Measurements from ENCODE around the gene SETMAR.
"Not testable (repeated sequence)": the region's sequence is repeated elsewhere in the genome, so short reads cannot be mapped to it uniquely, and the experiment has no call there.

Gene SETMAR

GRCh38 chr3:4329806-4330205 is 26.6 kb downstream of the SETMAR start:
- H3K4me1 Mint-ChIP-seq (ENCODE audit: low read depth); H3K36me3 Mint-ChIP-seq (ENCODE audit: low read depth); H3K4me3 Mint-ChIP-seq; H3K27me3 Mint-ChIP-seq (ENCODE audit: low read depth); H3K27ac Mint-ChIP-seq: not testable (repeated sequence)
- peaks cover 16% of the 10 kb centered on the region for H3K9me3 Mint-ChIP-seq

GRCh38 chr3:4332111-4332510 is 28.9 kb downstream of the SETMAR start:
- Mint-ChIP-seq H3K4me3 (no peak overlapping the region), H3K9me3 (peaks cover 16% of the 10 kb centered on the region), H3K27ac (no peak overlapping the region)

GRCh38 chr3:4332574-4332973 is 29.4 kb downstream of the SETMAR start:
- Mint-ChIP-seq H3K4me3 (no peak overlapping the region), H3K4me1 (ENCODE audit: low read depth) (no peaks in the 10 kb centered on the region), H3K27ac (no peak overlapping the region), H3K36me3 (ENCODE audit: low read depth) (peaks cover 7% of the 10 kb centered on the region), H3K27me3 (ENCODE audit: low read depth) (peaks cover 11% of the 10 kb centered on the region), H3K9me3 (peaks cover 16% of the 10 kb centered on the region)

More at GRCh38 chr3:4332111-4332510, 28.9 kb downstream of the SETMAR start:
- Mint-ChIP-seq H3K36me3 (ENCODE audit: low read depth) (peaks cover 7% of the 10 kb centered on the region), H3K4me1 (ENCODE audit: low read depth) (no peaks in the 10 kb centered on the region), H3K27me3 (ENCODE audit: low read depth) (peaks cover 6% of the 10 kb centered on the region)

GRCh38 chr3:4332991-4333390 is 29.8 kb downstream of the SETMAR start:
- Mint-ChIP-seq H3K4me1 (ENCODE audit: low read depth) (no peaks in the 10 kb centered on the region), H3K36me3 (ENCODE audit: low read depth) (peaks cover 7% of the 10 kb centered on the region), H3K27me3 (ENCODE audit: low read depth) (peaks cover 13% of the 10 kb centered on the region)

GRCh38 chr3:4334548-4334947 is 31.4 kb downstream of the SETMAR start:
- Mint-ChIP-seq H3K27me3 (ENCODE audit: low read depth) (peaks cover 13% of the 10 kb centered on the region), H3K4me1 (ENCODE audit: low read depth) (no peaks in the 10 kb centered on the region), H3K4me3 (no peak overlapping the region)

More at GRCh38 chr3:4332991-4333390, 29.8 kb downstream of the SETMAR start:
- no peak overlapping the region for H3K27ac Mint-ChIP-seq
- peaks cover 16% of the 10 kb centered on the region for H3K9me3 Mint-ChIP-seq
- H3K4me3 Mint-ChIP-seq, result no peak overlapping the region

GRCh38 chr3:4335840-4336562 is 32.8 kb downstream of the SETMAR start:
- Mint-ChIP-seq H3K36me3 (ENCODE audit: low read depth) (peaks cover 5% of the 10 kb centered on the region), H3K27me3 (ENCODE audit: low read depth) (peaks cover 8% of the 10 kb centered on the region), H3K27ac (no peak overlapping the region), H3K4me3 (no peak overlapping the region), H3K9me3 (no peaks in the 10 kb centered on the region), H3K4me1 (ENCODE audit: low read depth) (peaks cover 8% of the 10 kb centered on the region)

More at GRCh38 chr3:4334548-4334947, 31.4 kb downstream of the SETMAR start:
- Mint-ChIP-seq H3K27ac (no peak overlapping the region), H3K36me3 (ENCODE audit: low read depth) (peaks cover 4% of the 10 kb centered on the region), H3K9me3 (peaks cover 8% of the 10 kb centered on the region)

GRCh38 chr3:4336850-4337546 is 33.8 kb downstream of the SETMAR start:
- Mint-ChIP-seq H3K9me3 (no peaks in the 10 kb centered on the region), H3K36me3 (ENCODE audit: low read depth) (peaks cover 5% of the 10 kb centered on the region), H3K27ac (no peak overlapping the region), H3K4me3 (no peak overlapping the region), H3K4me1 (ENCODE audit: low read depth) (peaks cover 8% of the 10 kb centered on the region), H3K27me3 (ENCODE audit: low read depth) (peaks cover 8% of the 10 kb centered on the region)

- H3K9me3 Mint-ChIP-seq, result no peaks in the 10 kb centered on the region
- H3K36me3 Mint-ChIP-seq (ENCODE audit: low read depth), result peaks cover 5% of the 10 kb centered on the region
- no peak overlapping the region for H3K4me3 Mint-ChIP-seq
- peaks cover 8% of the 10 kb centered on the region for H3K27me3 Mint-ChIP-seq (ENCODE audit: low read depth)
- H3K27ac Mint-ChIP-seq, result no peak overlapping the region
- H3K4me1 Mint-ChIP-seq (ENCODE audit: low read depth), result peaks cover 8% of the 10 kb centered on the region
Observed at GRCh38 chr3:4338751-4339150, 35.6 kb downstream of the SETMAR start.

- Mint-ChIP-seq H3K27ac (peak overlapping the region; percentile 49), H3K36me3 (ENCODE audit: low read depth) (peaks cover 5% of the 10 kb centered on the region), H3K27me3 (ENCODE audit: low read depth) (peaks cover 13% of the 10 kb centered on the region), H3K4me3 (no peak overlapping the region), H3K4me1 (ENCODE audit: low read depth) (peaks cover 8% of the 10 kb centered on the region), H3K9me3 (no peaks in the 10 kb centered on the region)
Observed at GRCh38 chr3:4340077-4340410, 36.9 kb downstream of the SETMAR start.

- Mint-ChIP-seq H3K27ac (peak overlapping the region; percentile 49), H3K4me3 (peak overlapping the region; percentile 8)
Observed at GRCh38 chr3:4340411-4341335, 37.5 kb downstream of the SETMAR start.

GRCh38 chr3:4341336-4341675 is 38.1 kb downstream of the SETMAR start:
- no peak overlapping the region for H3K27ac Mint-ChIP-seq
- peaks cover 8% of the 10 kb centered on the region for H3K4me1 Mint-ChIP-seq (ENCODE audit: low read depth)
- peaks cover 5% of the 10 kb centered on the region for H3K36me3 Mint-ChIP-seq (ENCODE audit: low read depth)
- H3K9me3 Mint-ChIP-seq, result no peaks in the 10 kb centered on the region
- H3K4me3 Mint-ChIP-seq, result no peak overlapping the region
- peaks cover 18% of the 10 kb centered on the region for H3K27me3 Mint-ChIP-seq (ENCODE audit: low read depth)

More at GRCh38 chr3:4340411-4341335, 37.5 kb downstream of the SETMAR start:
- Mint-ChIP-seq H3K27me3 (ENCODE audit: low read depth) (peaks cover 13% of the 10 kb centered on the region), H3K9me3 (no peaks in the 10 kb centered on the region), H3K36me3 (ENCODE audit: low read depth) (peaks cover 5% of the 10 kb centered on the region), H3K4me1 (ENCODE audit: low read depth) (peaks cover 8% of the 10 kb centered on the region)

- Mint-ChIP-seq H3K9me3 (no peaks in the 10 kb centered on the region), H3K36me3 (ENCODE audit: low read depth) (peaks cover 5% of the 10 kb centered on the region), H3K4me3 (no peak overlapping the region), H3K4me1 (ENCODE audit: low read depth) (peaks cover 8% of the 10 kb centered on the region), H3K27ac (no peak overlapping the region), H3K27me3 (ENCODE audit: low read depth) (peaks cover 14% of the 10 kb centered on the region)
Observed at GRCh38 chr3:4343258-4343657, 40.1 kb downstream of the SETMAR start.

GRCh38 chr3:4350789-4351163 is 47.6 kb downstream of the SETMAR start:
- Mint-ChIP-seq H3K27me3 (ENCODE audit: low read depth) (peaks cover 8% of the 10 kb centered on the region), H3K4me3 (peak overlapping the region; percentile 34), H3K27ac (no peak overlapping the region), H3K4me1 (ENCODE audit: low read depth) (peaks cover 14% of the 10 kb centered on the region), H3K9me3 (no peaks in the 10 kb centered on the region), H3K36me3 (ENCODE audit: low read depth) (peaks cover 3% of the 10 kb centered on the region)

- H3K27ac Mint-ChIP-seq, result peak overlapping the region; percentile 29
- H3K4me3 Mint-ChIP-seq, result peak overlapping the region; percentile 30
- H3K9me3 Mint-ChIP-seq, result no peaks in the 10 kb centered on the region
- peaks cover 14% of the 10 kb centered on the region for H3K4me1 Mint-ChIP-seq (ENCODE audit: low read depth)
- peaks cover 4% of the 10 kb centered on the region for H3K27me3 Mint-ChIP-seq (ENCODE audit: low read depth)
- H3K36me3 Mint-ChIP-seq (ENCODE audit: low read depth), result peaks cover 3% of the 10 kb centered on the region
Observed at GRCh38 chr3:4351164-4351855, 48.1 kb downstream of the SETMAR start.

Measured in T-helper 1 cell treated with Interleukin-12 subunit alpha and Interleukin-12 subunit beta and Interleukin-4 antibody, amounts not matched to agents 30 μg/mL and 1 μg/mL, for 36 hours (primary cell).